HG03457 (cell line): Measurements from ENCODE around the gene MRAS.
"Not testable (repeated sequence)": the region's sequence is repeated elsewhere in the genome, so short reads cannot be mapped to it uniquely, and the experiment has no call there.

Experiments used
- ATAC-seq: cut with Tn5 transposase; IDR thresholded peaks from one replicate; pipeline ENCODE4 v1.9.1; 2021; ENCODE audit warnings: moderate number of reproducible peaks; ENCODE audit not compliant: unreplicated experiment

MRAS gene

GRCh38 chr3:138412821-138413551 lies 64.6 kb downstream of the MRAS start:
- no peak for ATAC-seq

- not testable (repeated sequence) for ATAC-seq
Observed at GRCh38 chr3:138416236-138416635, 67.9 kb downstream of the MRAS start.

GRCh38 chr3:138417559-138417982 lies 69.2 kb downstream of the MRAS start:
- ATAC-seq, result no peak

- ATAC-seq, result no peak
Observed at GRCh38 chr3:138418601-138419206, 70.3 kb downstream of the MRAS start.

- ATAC-seq, result no peak
Observed at GRCh38 chr3:138423316-138423715, 74.9 kb downstream of the MRAS start.

GRCh38 chr3:138424323-138424722 lies 75.9 kb downstream of the MRAS start:
- ATAC-seq, result no peak

DNA sequence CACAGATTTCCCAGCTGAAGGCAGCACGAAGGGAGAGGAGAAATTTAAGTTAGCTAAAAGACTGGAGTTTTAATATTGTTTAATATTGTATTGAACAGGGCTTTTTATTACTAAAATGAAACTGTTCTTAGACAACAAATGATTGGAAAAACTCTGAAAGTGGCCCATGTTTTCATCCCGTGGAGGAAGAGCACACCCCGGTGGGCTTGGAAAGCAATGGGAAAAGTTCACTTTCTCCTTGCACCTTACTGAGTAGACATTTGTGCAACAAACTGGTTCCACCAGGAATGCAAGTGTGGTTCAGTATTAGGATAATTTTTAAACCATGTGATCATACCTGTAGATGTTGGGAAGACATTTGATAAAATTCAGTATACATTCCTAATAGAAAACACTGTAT lies 77.8 kb downstream of the MRAS start:
- ATAC-seq, result no peak

DNA sequence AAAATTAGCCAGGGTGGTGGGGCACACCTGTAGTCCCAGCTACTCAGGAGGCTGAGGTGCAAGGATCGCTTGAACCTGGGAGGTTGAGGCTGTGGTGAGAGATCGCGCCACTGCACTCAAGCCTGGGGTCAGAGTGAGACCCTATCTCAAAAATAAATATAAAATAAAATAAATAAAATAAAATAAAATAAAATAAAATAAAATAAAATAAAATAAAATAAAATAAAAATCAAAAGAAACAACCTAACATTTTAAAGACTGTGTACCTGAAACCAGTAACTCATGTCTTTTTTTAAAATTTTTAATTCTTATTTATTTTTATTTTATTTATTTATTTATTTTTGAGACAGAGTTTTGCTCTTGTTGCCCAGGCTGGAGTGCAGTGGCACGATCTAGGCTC lies 78.4 kb downstream of the MRAS start:
- not testable (repeated sequence) for ATAC-seq

GRCh38 chr3:138429665-138430064 lies 81.3 kb downstream of the MRAS start:
- no peak for ATAC-seq

GRCh38 chr3:138432576-138433240 lies 84.3 kb downstream of the MRAS start:
- no peak for ATAC-seq

GRCh38 chr3:138433892-138434275 lies 85.5 kb downstream of the MRAS start:
- ATAC-seq, result no peak

GRCh38 chr3:138434276-138434874 lies 86.0 kb downstream of the MRAS start, which contains the start of gene ESYT3:
Gene ESYT3, plus strand, starts transcription at chr3:138434616. Its CDS starts 183 bp downstream, at chr3:138434799.
- no peak for ATAC-seq

GRCh38 chr3:138434875-138435772 lies 86.7 kb downstream of the MRAS start:
- ATAC-seq, result no peak

GRCh38 chr3:138435840-138436239 lies 87.5 kb downstream of the MRAS start:
- ATAC-seq, result no peak

- no peak for ATAC-seq
Observed at GRCh38 chr3:138437281-138437680, 88.9 kb downstream of the MRAS start.

GRCh38 chr3:138438896-138439295 lies 90.5 kb downstream of the MRAS start:
- ATAC-seq, result no peak

DNA sequence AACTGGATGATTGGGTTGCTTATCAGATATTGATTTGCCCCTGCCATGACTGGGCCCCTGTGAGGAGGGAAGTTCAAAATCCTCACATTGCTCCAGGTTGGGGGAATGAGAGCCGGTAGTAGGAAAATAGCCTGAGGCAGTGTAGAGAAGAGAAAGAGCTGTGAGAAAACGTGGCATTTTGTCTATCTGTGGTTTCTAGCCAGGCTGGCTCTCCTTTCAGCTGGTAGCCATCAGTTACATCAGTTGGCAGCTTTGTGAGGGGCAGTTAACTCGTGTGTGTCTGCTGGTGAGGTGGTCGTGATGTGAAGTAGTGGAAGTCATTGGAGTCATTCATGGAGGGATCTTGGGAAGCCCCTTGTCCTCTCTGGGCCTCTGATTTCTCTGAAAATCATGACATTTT lies 91.3 kb downstream of the MRAS start:
- no peak for ATAC-seq

DNA sequence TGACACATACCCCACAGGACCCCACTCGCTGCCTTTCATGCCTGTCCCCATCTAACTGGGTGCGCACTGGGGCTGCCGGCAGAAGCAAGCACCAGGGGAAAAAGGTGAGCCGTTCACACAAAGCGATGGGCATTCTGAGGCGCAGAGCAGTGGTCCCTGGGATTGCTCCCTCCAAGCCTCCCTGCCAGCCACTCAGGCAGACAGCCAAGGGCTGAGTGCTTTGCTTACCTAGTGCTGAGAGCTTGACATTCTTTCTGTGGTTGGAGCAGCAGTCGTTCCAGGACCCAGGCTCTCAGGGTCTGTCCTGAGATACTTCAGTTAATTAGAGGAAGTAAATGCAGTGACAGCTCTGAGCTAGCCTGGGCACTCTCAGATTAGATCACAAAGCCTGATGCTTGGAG lies 91.7 kb downstream of the MRAS start:
- no peak for ATAC-seq

DNA sequence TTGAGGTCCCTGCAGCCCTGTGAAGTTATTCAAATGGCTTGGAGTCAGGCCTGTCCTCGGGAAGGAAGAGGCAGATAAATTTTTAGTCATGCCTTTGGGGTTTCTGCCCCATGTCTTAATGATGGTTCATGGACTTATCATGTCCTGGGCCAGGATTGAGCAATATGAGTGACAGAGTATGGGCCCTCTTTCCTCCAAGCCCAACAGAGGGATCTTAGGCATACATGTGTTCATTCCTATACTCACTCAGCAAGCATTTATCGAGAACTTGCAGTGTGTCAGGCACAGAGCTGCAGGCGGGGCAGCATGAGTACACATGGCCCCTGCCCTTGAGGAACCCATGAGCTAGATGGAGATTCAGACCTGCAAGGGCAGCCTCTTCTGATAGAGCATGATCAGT lies 92.2 kb downstream of the MRAS start:
- ATAC-seq, result no peak

DNA sequence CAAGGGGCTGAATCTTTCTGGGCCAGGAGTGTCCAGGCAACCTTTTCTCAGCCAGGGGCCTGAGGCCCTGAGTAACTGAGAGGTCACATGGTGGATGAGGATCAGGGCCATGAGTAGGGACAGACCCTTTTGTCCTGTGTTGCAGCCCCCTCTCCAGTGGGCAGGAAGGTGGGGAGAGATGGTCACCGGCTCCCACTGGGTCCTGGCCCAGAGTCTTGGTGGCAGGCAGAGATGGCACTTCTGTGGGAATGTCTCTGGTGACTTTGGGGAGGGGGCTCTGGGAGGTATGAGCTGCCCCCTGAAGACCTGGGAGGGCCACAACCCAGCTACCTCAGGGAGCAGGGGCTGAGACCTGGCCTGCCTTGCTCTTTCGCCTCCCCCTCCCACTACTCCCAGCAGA lies 92.9 kb downstream of the MRAS start:
- ATAC-seq, result no peak

DNA sequence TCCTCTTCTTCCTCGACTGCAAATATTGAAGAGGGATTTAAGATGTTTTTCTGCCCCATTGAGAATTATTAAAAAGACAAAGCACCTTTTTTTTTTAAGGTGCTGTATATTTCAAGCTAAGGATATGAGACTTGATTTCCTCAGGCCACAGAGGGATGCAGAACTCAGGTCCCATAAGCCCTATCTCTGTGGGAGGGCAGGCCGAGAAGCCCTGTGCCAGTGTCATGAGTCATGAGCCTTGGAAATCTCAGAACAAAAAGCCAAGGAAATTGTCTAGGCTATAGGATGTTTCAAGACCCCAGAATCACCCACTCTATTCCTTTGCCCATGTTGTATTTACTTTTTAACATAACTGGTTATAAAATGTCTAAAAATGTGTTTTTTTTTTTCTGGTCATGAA lies 93.4 kb downstream of the MRAS start:
- ATAC-seq, result no peak
